GM23338 (cell line): ENCODE measurements around the gene EXOC5. TPM values are rescaled to one million over a fixed set of nuclear protein-coding genes. Genes with fewer than 3 reads are reported as not detected.

ENCODE experiments used
- ATAC-seq: fragments of 200-7000 bp; cut with Tn5 transposase; 3 replicates; pipeline ENCODE4 v1.9.1; 2020
- DNase-seq: peaks from one replicate; pipeline ENCODE4 v3.0.0-alpha.2; 2015; ENCODE audit warnings: low spot score
- H2AFZ ChIP-seq: fragments of 200-600 bp; sonication (generic); 2 replicates; pipeline ENCODE4 v1.8.0; 2016; ENCODE audit warnings: antibody characterized with exemption, mild to moderate bottlenecking, moderate library complexity
- H3F3A ChIP-seq: fragments of 200-600 bp; sonication (generic); replicated peaks from 2 replicates; pipeline ENCODE4 v1.8.0; 2017; ENCODE audit warnings: antibody characterized with exemption, mixed run types, low read depth
- H3K27ac ChIP-seq: fragments of 200-600 bp; sonication (generic); 2 replicates; pipeline ENCODE4 v1.6.1; 2016; ENCODE audit warnings: low read depth
- H3K27me3 ChIP-seq: fragments of 200-600 bp; sonication (generic); 2 replicates; pipeline ENCODE4 v1.8.0; 2016; ENCODE audit warnings: mild to moderate bottlenecking, mixed run types, moderate library complexity; ENCODE audit not compliant: insufficient read depth
- H3K36me3 ChIP-seq: fragments of 200-600 bp; sonication (generic); 2 replicates; pipeline ENCODE4 v1.8.0; 2016; ENCODE audit warnings: mild to moderate bottlenecking; ENCODE audit not compliant: insufficient read depth
- H3K4me1 ChIP-seq: fragments of 200-600 bp; sonication (generic); 2 replicates; pipeline ENCODE4 v1.8.0; 2016; ENCODE audit warnings: mild to moderate bottlenecking, moderate library complexity; ENCODE audit not compliant: insufficient read depth
- H3K4me2 ChIP-seq: fragments of 200-600 bp; sonication (generic); 2 replicates; pipeline ENCODE4 v1.7.1; 2017; ENCODE audit warnings: mixed run types
- H3K4me3 ChIP-seq: fragments of 200-600 bp; sonication (generic); 2 replicates; pipeline ENCODE4 v1.6.1; 2016; ENCODE audit warnings: mixed run types
- H3K79me2 ChIP-seq: fragments of 200-600 bp; sonication (generic); replicated peaks from 2 replicates; pipeline ENCODE4 v1.8.0; 2017; ENCODE audit warnings: mild to moderate bottlenecking; ENCODE audit not compliant: insufficient read depth
- H3K9me2 ChIP-seq: fragments of 200-600 bp; sonication (generic); 2 replicates; pipeline ENCODE4 v1.8.0; 2017; ENCODE audit not compliant: insufficient read depth
- H4K20me1 ChIP-seq: fragments of 200-600 bp; sonication (generic); replicated peaks from 2 replicates; pipeline ENCODE4 v1.8.0; 2017; ENCODE audit warnings: mild to moderate bottlenecking; ENCODE audit not compliant: insufficient read depth
- H3K27ac Mint-ChIP-seq: 2 replicates; pipeline ENCODE4 v1.8.0; 2020; ENCODE audit warnings: inconsistent platforms, mild to moderate bottlenecking, moderate library complexity, mixed read lengths
- H3K27me3 Mint-ChIP-seq: 3 replicates; pipeline ENCODE4 v1.8.0; 2022; ENCODE audit warnings: low read depth, mild to moderate bottlenecking, moderate library complexity, mixed read lengths, inconsistent platforms; ENCODE audit not compliant: insufficient read depth, poor library complexity
- H3K36me3 Mint-ChIP-seq: 3 replicates; pipeline ENCODE4 v1.8.0; 2021; ENCODE audit warnings: low read depth, mild to moderate bottlenecking, inconsistent platforms, moderate library complexity, mixed read lengths
- H3K4me1 Mint-ChIP-seq: 3 replicates; pipeline ENCODE4 v1.8.0; 2020; ENCODE audit warnings: mild to moderate bottlenecking, inconsistent platforms, mixed read lengths
- H3K4me3 Mint-ChIP-seq: 3 replicates; pipeline ENCODE4 v1.8.0; 2021; ENCODE audit warnings: moderate library complexity, mild to moderate bottlenecking, inconsistent platforms, mixed read lengths
- H3K9me3 Mint-ChIP-seq: 3 replicates; pipeline ENCODE4 v1.8.0; 2020; ENCODE audit warnings: moderate library complexity, mild to moderate bottlenecking, inconsistent platforms, mixed read lengths
- CREB1 ChIP-seq: fragments of 250-450 bp; sonication (Bioruptor Pico); IDR thresholded peaks from 2 replicates; pipeline ENCODE4 v1.5.0; 2020; ENCODE audit warnings: low read depth, mild to moderate bottlenecking, moderate library complexity
- ETS1 ChIP-seq: IDR thresholded peaks from 2 replicates; pipeline ENCODE4 v1.6.1; 2016; ENCODE audit warnings: antibody characterized with exemption
- EZH2 ChIP-seq: fragments of 200-600 bp; sonication (generic); IDR thresholded peaks from one replicate; pipeline ENCODE4 v1.8.0; 2017; ENCODE audit warnings: antibody characterized with exemption, mild to moderate bottlenecking, low read depth; ENCODE audit not compliant: unreplicated experiment
- EZH2phosphoT487 ChIP-seq: fragments of 200-600 bp; sonication (generic); IDR thresholded peaks from one replicate; pipeline ENCODE4 v1.8.1; 2018; ENCODE audit warnings: antibody characterized with exemption; ENCODE audit not compliant: unreplicated experiment
- POLR2AphosphoS5 ChIP-seq: IDR thresholded peaks from 2 replicates; pipeline ENCODE4 v1.6.1; 2016; ENCODE audit warnings: antibody characterized with exemption, low read depth
- STAT1 ChIP-seq: IDR thresholded peaks from one replicate; pipeline ENCODE4 v1.6.1; 2016; ENCODE audit warnings: antibody characterized with exemption; ENCODE audit not compliant: unreplicated experiment
- ZNF114 ChIP-seq: fragments of 250-450 bp; sonication (Bioruptor Pico); IDR thresholded peaks from 2 replicates; pipeline ENCODE4 v1.5.0; 2020; ENCODE audit warnings: mild to moderate bottlenecking, moderate library complexity
- ZNF331 ChIP-seq: fragments of 250-450 bp; sonication (Bioruptor Pico); IDR thresholded peaks from 2 replicates; pipeline ENCODE4 v1.5.0; 2020; ENCODE audit warnings: low read depth, mild to moderate bottlenecking, moderate library complexity
- polyA plus RNA-seq: library from polyadenylated mRNA; unstranded; fragments of >200 nt; fragmentation: Nextera tagmentation; extraction: Ambion mirVana; gene quantifications from 2 replicates; pipeline ENCODE4 v1.2.1, GENCODE V29; 2016
- total RNA-seq: library from RNA; depleted of rRNA; stranded (reverse); fragments of >200 nt; shearing (Covaris generic); gene quantifications from 2 replicates; pipeline ENCODE4 v1.2.3, GENCODE V29; 2014
- TF ChIP-seq, protein P1 (sequence below): IDR thresholded peaks from one replicate; pipeline ENCODE4 v1.6.1; 2018; ENCODE audit warnings: antibody characterized with exemption; ENCODE audit not compliant: unreplicated experiment
- TF ChIP-seq, protein P2 (sequence below): fragments of 250-450 bp; sonication (Bioruptor Pico); IDR thresholded peaks from 2 replicates; pipeline ENCODE4 v1.5.0; 2020; ENCODE audit warnings: mild to moderate bottlenecking, moderate library complexity

EXOC5 gene
- total and polyA plus RNA-seq, 2 experiments from 2014 or later, result 26.4 to 55.9 TPM

DNA sequence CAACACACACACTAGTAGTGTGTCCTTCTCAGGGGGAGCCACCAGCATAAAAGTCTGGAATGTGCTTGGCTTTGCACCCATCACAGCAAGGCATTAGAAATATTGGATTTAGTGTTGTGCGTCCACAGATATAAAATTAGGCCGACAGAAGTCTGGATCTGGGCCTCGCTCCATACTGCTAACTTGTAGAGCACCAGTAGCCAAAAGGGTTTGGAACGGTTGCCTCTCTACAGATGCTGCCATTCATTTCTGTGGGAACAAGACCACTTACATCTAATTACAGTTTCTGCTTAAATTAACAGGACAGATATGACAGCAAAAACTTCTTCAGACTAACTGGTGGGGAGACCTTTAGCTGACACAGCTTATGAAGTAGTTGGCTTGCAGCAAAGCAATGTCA lies 94.2 kb downstream of the EXOC5 start:
- H3K79me2 ChIP-seq, result no peaks in the 10 kb centered on the region
- no peak overlapping the region for H2AFZ ChIP-seq
- peaks cover 7% of the 10 kb centered on the region for H3K27me3 Mint-ChIP-seq

DNA sequence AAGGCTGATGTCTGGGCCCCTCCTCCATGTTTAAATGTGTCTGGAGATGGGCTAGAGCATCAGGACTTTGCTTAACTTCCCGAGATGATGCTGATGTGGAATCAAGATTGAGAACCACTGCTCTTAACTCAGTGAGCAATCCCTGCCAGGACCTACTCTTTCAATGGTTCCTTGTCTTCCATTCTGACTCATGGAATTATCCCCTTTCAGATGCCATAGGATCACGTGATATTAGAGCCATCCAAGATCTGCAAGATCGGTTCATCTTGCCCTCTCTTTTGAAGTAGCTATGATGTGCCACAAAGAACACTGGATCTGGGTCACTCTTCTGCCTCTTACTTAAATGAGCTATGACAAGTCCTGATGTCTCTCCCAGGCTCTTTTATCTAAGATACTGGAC lies 96.8 kb downstream of the EXOC5 start:
- Histone ChIP-seq H3K4me1 (peaks cover 22% of the 10 kb centered on the region), H3K27ac (no peak overlapping the region), H4K20me1 (no peaks in the 10 kb centered on the region), H3K36me3 (no peaks in the 10 kb centered on the region), H3K27me3 (no peaks in the 10 kb centered on the region), H3K4me3 (no peak overlapping the region), H3K9me2 (peaks cover 10% of the 10 kb centered on the region), H3F3A (no peaks in the 10 kb centered on the region), H2AFZ (no peak overlapping the region), H3K4me2 (no peak overlapping the region), H3K79me2 (no peaks in the 10 kb centered on the region)
- no peaks in the 10 kb centered on the region for H3K9me3 Mint-ChIP-seq
- no peak overlapping the region for H3K27ac Mint-ChIP-seq
- H3K36me3 Mint-ChIP-seq, result no peaks in the 10 kb centered on the region
- no peak for ATAC-seq
- peaks cover 2% of the 10 kb centered on the region for H3K27me3 Mint-ChIP-seq
- DNase-seq, result no peak
- peaks cover 19% of the 10 kb centered on the region for H3K4me1 Mint-ChIP-seq
- H3K4me3 Mint-ChIP-seq, result no peak overlapping the region
- TF ChIP-seq ETS1 (no peak), POLR2AphosphoS5 (no peak), ZNF331 (CRISPR knock-in tag) (no peak), EZH2 (no peak), EZH2phosphoT487 (no peak), CREB1 (no peak), STAT1 (no peak)
- TF ChIP-seq, protein P1, sequence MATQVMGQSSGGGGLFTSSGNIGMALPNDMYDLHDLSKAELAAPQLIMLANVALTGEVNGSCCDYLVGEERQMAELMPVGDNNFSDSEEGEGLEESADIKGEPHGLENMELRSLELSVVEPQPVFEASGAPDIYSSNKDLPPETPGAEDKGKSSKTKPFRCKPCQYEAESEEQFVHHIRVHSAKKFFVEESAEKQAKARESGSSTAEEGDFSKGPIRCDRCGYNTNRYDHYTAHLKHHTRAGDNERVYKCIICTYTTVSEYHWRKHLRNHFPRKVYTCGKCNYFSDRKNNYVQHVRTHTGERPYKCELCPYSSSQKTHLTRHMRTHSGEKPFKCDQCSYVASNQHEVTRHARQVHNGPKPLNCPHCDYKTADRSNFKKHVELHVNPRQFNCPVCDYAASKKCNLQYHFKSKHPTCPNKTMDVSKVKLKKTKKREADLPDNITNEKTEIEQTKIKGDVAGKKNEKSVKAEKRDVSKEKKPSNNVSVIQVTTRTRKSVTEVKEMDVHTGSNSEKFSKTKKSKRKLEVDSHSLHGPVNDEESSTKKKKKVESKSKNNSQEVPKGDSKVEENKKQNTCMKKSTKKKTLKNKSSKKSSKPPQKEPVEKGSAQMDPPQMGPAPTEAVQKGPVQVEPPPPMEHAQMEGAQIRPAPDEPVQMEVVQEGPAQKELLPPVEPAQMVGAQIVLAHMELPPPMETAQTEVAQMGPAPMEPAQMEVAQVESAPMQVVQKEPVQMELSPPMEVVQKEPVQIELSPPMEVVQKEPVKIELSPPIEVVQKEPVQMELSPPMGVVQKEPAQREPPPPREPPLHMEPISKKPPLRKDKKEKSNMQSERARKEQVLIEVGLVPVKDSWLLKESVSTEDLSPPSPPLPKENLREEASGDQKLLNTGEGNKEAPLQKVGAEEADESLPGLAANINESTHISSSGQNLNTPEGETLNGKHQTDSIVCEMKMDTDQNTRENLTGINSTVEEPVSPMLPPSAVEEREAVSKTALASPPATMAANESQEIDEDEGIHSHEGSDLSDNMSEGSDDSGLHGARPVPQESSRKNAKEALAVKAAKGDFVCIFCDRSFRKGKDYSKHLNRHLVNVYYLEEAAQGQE, result no peak
- TF ChIP-seq, protein P2, sequence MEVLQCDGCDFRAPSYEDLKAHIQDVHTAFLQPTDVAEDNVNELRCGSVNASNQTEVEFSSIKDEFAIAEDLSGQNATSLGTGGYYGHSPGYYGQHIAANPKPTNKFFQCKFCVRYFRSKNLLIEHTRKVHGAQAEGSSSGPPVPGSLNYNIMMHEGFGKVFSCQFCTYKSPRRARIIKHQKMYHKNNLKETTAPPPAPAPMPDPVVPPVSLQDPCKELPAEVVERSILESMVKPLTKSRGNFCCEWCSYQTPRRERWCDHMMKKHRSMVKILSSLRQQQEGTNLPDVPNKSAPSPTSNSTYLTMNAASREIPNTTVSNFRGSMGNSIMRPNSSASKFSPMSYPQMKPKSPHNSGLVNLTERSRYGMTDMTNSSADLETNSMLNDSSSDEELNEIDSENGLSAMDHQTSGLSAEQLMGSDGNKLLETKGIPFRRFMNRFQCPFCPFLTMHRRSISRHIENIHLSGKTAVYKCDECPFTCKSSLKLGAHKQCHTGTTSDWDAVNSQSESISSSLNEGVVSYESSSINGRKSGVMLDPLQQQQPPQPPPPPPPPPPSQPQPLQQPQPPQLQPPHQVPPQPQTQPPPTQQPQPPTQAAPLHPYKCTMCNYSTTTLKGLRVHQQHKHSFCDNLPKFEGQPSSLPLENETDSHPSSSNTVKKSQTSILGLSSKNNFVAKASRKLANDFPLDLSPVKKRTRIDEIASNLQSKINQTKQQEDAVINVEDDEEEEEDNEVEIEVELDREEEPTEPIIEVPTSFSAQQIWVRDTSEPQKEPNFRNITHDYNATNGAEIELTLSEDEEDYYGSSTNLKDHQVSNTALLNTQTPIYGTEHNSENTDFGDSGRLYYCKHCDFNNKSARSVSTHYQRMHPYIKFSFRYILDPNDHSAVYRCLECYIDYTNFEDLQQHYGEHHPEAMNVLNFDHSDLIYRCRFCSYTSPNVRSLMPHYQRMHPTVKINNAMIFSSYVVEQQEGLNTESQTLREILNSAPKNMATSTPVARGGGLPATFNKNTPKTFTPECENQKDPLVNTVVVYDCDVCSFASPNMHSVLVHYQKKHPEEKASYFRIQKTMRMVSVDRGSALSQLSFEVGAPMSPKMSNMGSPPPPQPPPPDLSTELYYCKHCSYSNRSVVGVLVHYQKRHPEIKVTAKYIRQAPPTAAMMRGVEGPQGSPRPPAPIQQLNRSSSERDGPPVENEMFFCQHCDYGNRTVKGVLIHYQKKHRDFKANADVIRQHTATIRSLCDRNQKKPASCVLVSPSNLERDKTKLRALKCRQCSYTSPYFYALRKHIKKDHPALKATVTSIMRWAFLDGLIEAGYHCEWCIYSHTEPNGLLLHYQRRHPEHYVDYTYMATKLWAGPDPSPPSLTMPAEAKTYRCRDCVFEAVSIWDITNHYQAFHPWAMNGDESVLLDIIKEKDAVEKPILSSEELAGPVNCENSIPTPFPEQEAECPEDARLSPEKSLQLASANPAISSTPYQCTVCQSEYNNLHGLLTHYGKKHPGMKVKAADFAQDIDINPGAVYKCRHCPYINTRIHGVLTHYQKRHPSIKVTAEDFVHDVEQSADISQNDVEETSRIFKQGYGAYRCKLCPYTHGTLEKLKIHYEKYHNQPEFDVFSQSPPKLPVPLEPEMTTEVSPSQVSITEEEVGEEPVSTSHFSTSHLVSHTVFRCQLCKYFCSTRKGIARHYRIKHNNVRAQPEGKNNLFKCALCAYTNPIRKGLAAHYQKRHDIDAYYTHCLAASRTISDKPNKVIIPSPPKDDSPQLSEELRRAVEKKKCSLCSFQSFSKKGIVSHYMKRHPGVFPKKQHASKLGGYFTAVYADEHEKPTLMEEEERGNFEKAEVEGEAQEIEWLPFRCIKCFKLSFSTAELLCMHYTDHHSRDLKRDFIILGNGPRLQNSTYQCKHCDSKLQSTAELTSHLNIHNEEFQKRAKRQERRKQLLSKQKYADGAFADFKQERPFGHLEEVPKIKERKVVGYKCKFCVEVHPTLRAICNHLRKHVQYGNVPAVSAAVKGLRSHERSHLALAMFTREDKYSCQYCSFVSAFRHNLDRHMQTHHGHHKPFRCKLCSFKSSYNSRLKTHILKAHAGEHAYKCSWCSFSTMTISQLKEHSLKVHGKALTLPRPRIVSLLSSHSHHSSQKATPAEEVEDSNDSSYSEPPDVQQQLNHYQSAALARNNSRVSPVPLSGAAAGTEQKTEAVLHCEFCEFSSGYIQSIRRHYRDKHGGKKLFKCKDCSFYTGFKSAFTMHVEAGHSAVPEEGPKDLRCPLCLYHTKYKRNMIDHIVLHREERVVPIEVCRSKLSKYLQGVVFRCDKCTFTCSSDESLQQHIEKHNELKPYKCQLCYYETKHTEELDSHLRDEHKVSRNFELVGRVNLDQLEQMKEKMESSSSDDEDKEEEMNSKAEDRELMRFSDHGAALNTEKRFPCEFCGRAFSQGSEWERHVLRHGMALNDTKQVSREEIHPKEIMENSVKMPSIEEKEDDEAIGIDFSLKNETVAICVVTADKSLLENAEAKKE (CRISPR knock-in tag), result no peak

More for the DNA sequence above, 94.2 kb downstream of the EXOC5 start:
- H3K4me1 Mint-ChIP-seq, result peaks cover 12% of the 10 kb centered on the region
- ATAC-seq (no peak), DNase-seq (no peak)
- Histone ChIP-seq H4K20me1 (no peaks in the 10 kb centered on the region), H3K4me1 (peaks cover 13% of the 10 kb centered on the region), H3F3A (no peaks in the 10 kb centered on the region), H3K27me3 (no peaks in the 10 kb centered on the region), H3K27ac (no peak overlapping the region), H3K36me3 (no peaks in the 10 kb centered on the region), H3K9me2 (peaks cover 10% of the 10 kb centered on the region), H3K4me2 (no peak overlapping the region), H3K4me3 (no peak overlapping the region)
- H3K36me3 Mint-ChIP-seq, result no peaks in the 10 kb centered on the region
- no peak overlapping the region for H3K27ac Mint-ChIP-seq
- H3K4me3 Mint-ChIP-seq, result no peak overlapping the region
- no peaks in the 10 kb centered on the region for H3K9me3 Mint-ChIP-seq
- TF ChIP-seq CREB1, result no peak
- no peak for TF ChIP-seq EZH2phosphoT487
- TF ChIP-seq STAT1, result no peak
- no peak for TF ChIP-seq ZNF114 (CRISPR knock-in tag)
